ENCODE data around the gene PNLDC1.
"Not testable (repeated sequence)": the region's sequence is repeated elsewhere in the genome, so short reads cannot be mapped to it uniquely, and the experiment has no call there.

Gene PNLDC1

GRCh38 chr6:159844737-159845645 lies 44.9 kb downstream of the PNLDC1 start:
- DNase-seq (ENCODE audit: low spot score), result no peak
- in situ Hi-C loops (cut with MboI; ENCODE audit: low pct_unique_long_range_greater_than_20kb, low sequenced_read_pairs, unreplicated experiment), result no loop called here
- no peak for TF ChIP-seq CTCF (IDR thresholded peaks at IDR 0.05; ENCODE audit: extremely low read depth, insufficient read depth, missing control alignments)

- DNase-seq (ENCODE audit: low spot score); in situ Hi-C loops (cut with MboI; ENCODE audit: low pct_unique_long_range_greater_than_20kb, low sequenced_read_pairs, unreplicated experiment): not testable (repeated sequence)
These were observed 48.5 kb downstream of the PNLDC1 start for GRCh38 chr6:159848552-159848951.

GRCh38 chr6:159849851-159850250 lies 49.8 kb downstream of the PNLDC1 start:
- in situ Hi-C loops (cut with MboI; ENCODE audit: low pct_unique_long_range_greater_than_20kb, low sequenced_read_pairs, unreplicated experiment), result loop anchor here (25.0 kb wide), 1 partner anchor 612 kb away; no protein-coding TSS in a partner anchor
- DNase-seq (ENCODE audit: low spot score), result not testable (repeated sequence)

GRCh38 chr6:159852877-159853276 lies 52.8 kb downstream of the PNLDC1 start:
- in situ Hi-C loops (cut with MboI; ENCODE audit: low pct_unique_long_range_greater_than_20kb, low sequenced_read_pairs, unreplicated experiment), result loop anchor here (25.0 kb wide), 1 partner anchor 609 kb away; no protein-coding TSS in a partner anchor
- no peak for TF ChIP-seq CTCF (IDR thresholded peaks at IDR 0.05; ENCODE audit: extremely low read depth, insufficient read depth, missing control alignments)
- DNase-seq (ENCODE audit: low spot score), result no peak

- in situ Hi-C loops (cut with MboI; ENCODE audit: low pct_unique_long_range_greater_than_20kb, low sequenced_read_pairs, unreplicated experiment), result loop anchor here (25.0 kb wide), 1 partner anchor 609 kb away; no protein-coding TSS in a partner anchor
- TF ChIP-seq CTCF (IDR thresholded peaks at IDR 0.05; ENCODE audit: extremely low read depth, insufficient read depth, missing control alignments), result no peak
- no peak for DNase-seq (ENCODE audit: low spot score)
These were observed 53.7 kb downstream of the PNLDC1 start for GRCh38 chr6:159853754-159854153.

GRCh38 chr6:159854959-159855358 lies 54.9 kb downstream of the PNLDC1 start:
- in situ Hi-C loops (cut with MboI; ENCODE audit: low pct_unique_long_range_greater_than_20kb, low sequenced_read_pairs, unreplicated experiment), result loop anchor here (25.0 kb wide), 1 partner anchor 607 kb away; no protein-coding TSS in a partner anchor
- TF ChIP-seq CTCF (IDR thresholded peaks at IDR 0.05; ENCODE audit: extremely low read depth, insufficient read depth, missing control alignments), result no peak
- DNase-seq (ENCODE audit: low spot score), result no peak

- in situ Hi-C loops (cut with MboI; ENCODE audit: low pct_unique_long_range_greater_than_20kb, low sequenced_read_pairs, unreplicated experiment), result loop anchor here (25.0 kb wide), 1 partner anchor 604 kb away; no protein-coding TSS in a partner anchor
- DNase-seq (ENCODE audit: low spot score), result no peak
- no peak for TF ChIP-seq CTCF (IDR thresholded peaks at IDR 0.05; ENCODE audit: extremely low read depth, insufficient read depth, missing control alignments)
These were observed 58.2 kb downstream of the PNLDC1 start for GRCh38 chr6:159858259-159858658.

Measured in GM13977 (cell line).